ENCODE results near the gene STOM. TPM values are rescaled to one million over a fixed set of nuclear protein-coding genes. Genes with fewer than 3 reads are reported as not detected.

Gene STOM
- polyA plus RNA-seq, 1 donor = 71.4 TPM

GRCh38 chr9:121322737-121323448 lies 47.2 kb downstream of the STOM start:
- no peak overlapping the region for H3K4me3 ChIP-seq (ENCODE audit: low read length)
- DNase-seq = no peak
- 100% methylated on average over 1 of the region's 10 CpGs for WGBS (ENCODE audit: insufficient coverage, low lambda C conversion rate)
- no peaks in the 10 kb centered on the region for H3K27me3 ChIP-seq (ENCODE audit: control insufficient read depth, insufficient read depth, low read length)
- no peaks in the 10 kb centered on the region for H3K9me3 ChIP-seq (ENCODE audit: control insufficient read depth, low read depth, low read length)
- no peaks in the 10 kb centered on the region for H3K4me1 ChIP-seq (ENCODE audit: control insufficient read depth, insufficient read depth, low read length)
- H3K36me3 ChIP-seq (ENCODE audit: control insufficient read depth, insufficient read depth, low read length) = peaks cover 70% of the 10 kb centered on the region
- H3K27ac ChIP-seq (ENCODE audit: low read length) = no peak overlapping the region

GRCh38 chr9:121322037-121322736 lies 47.9 kb downstream of the STOM start:
- peaks cover 71% of the 10 kb centered on the region for H3K36me3 ChIP-seq (ENCODE audit: control insufficient read depth, insufficient read depth, low read length)
- no peak for DNase-seq

GRCh38 chr9:121321016-121321503 lies 49.0 kb downstream of the STOM start:
- H3K27me3 ChIP-seq (ENCODE audit: control insufficient read depth, insufficient read depth, low read length) = no peaks in the 10 kb centered on the region
- peaks cover 69% of the 10 kb centered on the region for H3K36me3 ChIP-seq (ENCODE audit: control insufficient read depth, insufficient read depth, low read length)
- no peak for DNase-seq
- H3K9me3 ChIP-seq (ENCODE audit: control insufficient read depth, low read depth, low read length) = no peaks in the 10 kb centered on the region
- no peak overlapping the region for H3K4me3 ChIP-seq (ENCODE audit: low read length)
- no CpG with 5 or more reads among the region's 10 CpGs for WGBS (ENCODE audit: insufficient coverage, low lambda C conversion rate)
- H3K4me1 ChIP-seq (ENCODE audit: control insufficient read depth, insufficient read depth, low read length) = no peaks in the 10 kb centered on the region
- H3K27ac ChIP-seq (ENCODE audit: low read length) = no peak overlapping the region

More at GRCh38 chr9:121322037-121322736, 47.9 kb downstream of the STOM start:
- WGBS (ENCODE audit: insufficient coverage, low lambda C conversion rate) = 67% methylated on average over 1 of the region's 5 CpGs
- H3K27me3 ChIP-seq (ENCODE audit: control insufficient read depth, insufficient read depth, low read length) = no peaks in the 10 kb centered on the region
- no peaks in the 10 kb centered on the region for H3K4me1 ChIP-seq (ENCODE audit: control insufficient read depth, insufficient read depth, low read length)
- no peak overlapping the region for H3K4me3 ChIP-seq (ENCODE audit: low read length)
- H3K27ac ChIP-seq (ENCODE audit: low read length) = no peak overlapping the region
- no peaks in the 10 kb centered on the region for H3K9me3 ChIP-seq (ENCODE audit: control insufficient read depth, low read depth, low read length)

GRCh38 chr9:121319383-121319780 lies 50.7 kb downstream of the STOM start:
- Histone ChIP-seq H3K4me1 (ENCODE audit: control insufficient read depth, insufficient read depth, low read length) (no peaks in the 10 kb centered on the region), H3K9me3 (ENCODE audit: control insufficient read depth, low read depth, low read length) (no peaks in the 10 kb centered on the region), H3K27me3 (ENCODE audit: control insufficient read depth, insufficient read depth, low read length) (no peaks in the 10 kb centered on the region), H3K27ac (ENCODE audit: low read length) (no peak overlapping the region), H3K4me3 (ENCODE audit: low read length) (no peak overlapping the region), H3K36me3 (ENCODE audit: control insufficient read depth, insufficient read depth, low read length) (peaks cover 59% of the 10 kb centered on the region)
- WGBS (ENCODE audit: insufficient coverage, low lambda C conversion rate) = no CpG with 5 or more reads among the region's 5 CpGs
- DNase-seq = no peak

- Histone ChIP-seq H3K27me3 (ENCODE audit: control insufficient read depth, insufficient read depth, low read length) (no peaks in the 10 kb centered on the region), H3K4me3 (ENCODE audit: low read length) (no peak overlapping the region), H3K27ac (ENCODE audit: low read length) (no peak overlapping the region), H3K9me3 (ENCODE audit: control insufficient read depth, low read depth, low read length) (no peaks in the 10 kb centered on the region), H3K4me1 (ENCODE audit: control insufficient read depth, insufficient read depth, low read length) (no peaks in the 10 kb centered on the region), H3K36me3 (ENCODE audit: control insufficient read depth, insufficient read depth, low read length) (peaks cover 59% of the 10 kb centered on the region)
- no CpG with 5 or more reads among the region's 19 CpGs for WGBS (ENCODE audit: insufficient coverage, low lambda C conversion rate)
- DNase-seq = no peak
Observed at GRCh38 chr9:121318631-121319382, 51.2 kb downstream of the STOM start.

- Histone ChIP-seq H3K27ac (ENCODE audit: low read length) (no peak overlapping the region), H3K4me3 (ENCODE audit: low read length) (no peak overlapping the region), H3K4me1 (ENCODE audit: control insufficient read depth, insufficient read depth, low read length) (no peaks in the 10 kb centered on the region), H3K9me3 (ENCODE audit: control insufficient read depth, low read depth, low read length) (no peaks in the 10 kb centered on the region), H3K36me3 (ENCODE audit: control insufficient read depth, insufficient read depth, low read length) (peaks cover 64% of the 10 kb centered on the region), H3K27me3 (ENCODE audit: control insufficient read depth, insufficient read depth, low read length) (no peaks in the 10 kb centered on the region)
- no CpG with 5 or more reads among the region's 6 CpGs for WGBS (ENCODE audit: insufficient coverage, low lambda C conversion rate)
- DNase-seq = peak in 1 of 2 donors; percentile 26
Observed at GRCh38 chr9:121317737-121318630, 52.1 kb downstream of the STOM start.

- Histone ChIP-seq H3K27me3 (ENCODE audit: control insufficient read depth, insufficient read depth, low read length) (no peaks in the 10 kb centered on the region), H3K9me3 (ENCODE audit: control insufficient read depth, low read depth, low read length) (no peaks in the 10 kb centered on the region), H3K4me3 (ENCODE audit: low read length) (no peak overlapping the region), H3K27ac (ENCODE audit: low read length) (no peak overlapping the region), H3K4me1 (ENCODE audit: control insufficient read depth, insufficient read depth, low read length) (no peaks in the 10 kb centered on the region), H3K36me3 (ENCODE audit: control insufficient read depth, insufficient read depth, low read length) (peaks cover 65% of the 10 kb centered on the region)
- DNase-seq = no peak
- no CpG with 5 or more reads among the region's 11 CpGs for WGBS (ENCODE audit: insufficient coverage, low lambda C conversion rate)
Observed at GRCh38 chr9:121316852-121317373, 53.1 kb downstream of the STOM start.

- no peak overlapping the region for H3K4me3 ChIP-seq (ENCODE audit: low read length)
- H3K4me1 ChIP-seq (ENCODE audit: control insufficient read depth, insufficient read depth, low read length) = no peaks in the 10 kb centered on the region
- no CpG with 5 or more reads among the region's 6 CpGs for WGBS (ENCODE audit: insufficient coverage, low lambda C conversion rate)
- no peak overlapping the region for H3K27ac ChIP-seq (ENCODE audit: low read length)
- DNase-seq = no peak
- no peaks in the 10 kb centered on the region for H3K9me3 ChIP-seq (ENCODE audit: control insufficient read depth, low read depth, low read length)
- H3K27me3 ChIP-seq (ENCODE audit: control insufficient read depth, insufficient read depth, low read length) = no peaks in the 10 kb centered on the region
- H3K36me3 ChIP-seq (ENCODE audit: control insufficient read depth, insufficient read depth, low read length) = peaks cover 70% of the 10 kb centered on the region
Observed at GRCh38 chr9:121316378-121316777, 53.7 kb downstream of the STOM start.

GRCh38 chr9:121313458-121314152 lies 56.4 kb downstream of the STOM start:
- no peak for DNase-seq
- Histone ChIP-seq H3K4me3 (ENCODE audit: low read length) (no peak overlapping the region), H3K9me3 (ENCODE audit: control insufficient read depth, low read depth, low read length) (no peaks in the 10 kb centered on the region), H3K36me3 (ENCODE audit: control insufficient read depth, insufficient read depth, low read length) (peaks cover 71% of the 10 kb centered on the region), H3K27me3 (ENCODE audit: control insufficient read depth, insufficient read depth, low read length) (no peaks in the 10 kb centered on the region), H3K4me1 (ENCODE audit: control insufficient read depth, insufficient read depth, low read length) (no peaks in the 10 kb centered on the region), H3K27ac (ENCODE audit: low read length) (no peak overlapping the region)
- no CpG with 5 or more reads among the region's 10 CpGs for WGBS (ENCODE audit: insufficient coverage, low lambda C conversion rate)

Data from large intestine (tissue), 3 donors.